Measurements from ENCODE around the gene GSAP.

- TF ChIP-seq CTCF (IDR thresholded peaks at IDR 0.05) (no peak), TAF1 (IDR thresholded peaks at IDR 0.05; ENCODE audit: borderline replicate concordance, low read depth, low read length) (no peak), EZH2phosphoT487 (IDR thresholded peaks at IDR 0.05; ENCODE audit: borderline replicate concordance, low read depth) (no peak), MXI1 (IDR thresholded peaks at IDR 0.05; ENCODE audit: low read depth, low read length) (no peak), REST (IDR thresholded peaks at IDR 0.05; ENCODE audit: low read depth, low read length) (no peak), MAX (IDR thresholded peaks at IDR 0.05; ENCODE audit: low read depth) (no peak), EP300 (IDR thresholded peaks at IDR 0.05; ENCODE audit: borderline replicate concordance in 1 of 2, low read depth in 1 of 2, low read length in 1 of 2) (no peak), POLR2AphosphoS5 (IDR thresholded peaks at IDR 0.05; ENCODE audit: low read depth, low read length) (no peak), FOSL2 (IDR thresholded peaks at IDR 0.05; ENCODE audit: borderline replicate concordance, low read depth) (no peak)
These were observed 43.9 kb upstream of the GSAP start for GRCh38 chr7:77460057-77460486.
